Kidney (tissue), 14 donors: ENCODE results near the gene UBALD1. TPM values are rescaled to one million over a fixed set of nuclear protein-coding genes. Genes with fewer than 3 reads are reported as not detected.

Experiments
- DNase-seq, 5 donors: peaks; one replicate each; pipeline ENCODE4 v3.0.0-alpha.2; 2013 to 2020
- FAIRE-seq: peaks from 2 replicates; lab custom pipeline; 2012; peaks lifted over from hg19 to GRCh38; lab: Jason Lieb, UNC
- H3K27ac ChIP-seq, 2 donors: one replicate each; pipeline ENCODE4 v1.7.0; 2013; ENCODE audit warnings: low read depth in 2 of 2, low read length in 2 of 2, inconsistent platforms in 1 of 2
- H3K27me3 ChIP-seq: one replicate; pipeline ENCODE4 v1.7.1; 2013; ENCODE audit warnings: low read length, inconsistent platforms; ENCODE audit not compliant: control insufficient read depth, insufficient read depth
- H3K36me3 ChIP-seq, 3 donors: one replicate each; pipeline versions ENCODE4 v1.7.0 to v1.7.1; 2013; ENCODE audit warnings: low read length in 3 of 3, control low read depth in 1 of 3, inconsistent platforms in 1 of 3; ENCODE audit not compliant: insufficient read depth in 3 of 3, control insufficient read depth in 2 of 3
- H3K4me1 ChIP-seq, 3 donors: one replicate each; pipeline versions ENCODE4 v1.7.0 to v1.7.1; 2013; ENCODE audit warnings: low read length in 3 of 3, inconsistent platforms in 1 of 3, low read depth in 1 of 3; ENCODE audit not compliant: control insufficient read depth in 2 of 3, insufficient read depth in 2 of 3
- H3K4me3 ChIP-seq, 3 donors: one replicate each; pipeline versions ENCODE4 v1.7.0 to v1.8.1; 2013; ENCODE audit warnings: low read length in 3 of 3, control low read depth in 1 of 3, inconsistent platforms in 1 of 3
- H3K9ac ChIP-seq, 3 donors: one replicate each; pipeline versions ENCODE4 v1.7.0 to v1.7.1; 2013; ENCODE audit warnings: low read length in 3 of 3, control low read depth in 1 of 3, inconsistent platforms in 1 of 3
- H3K9me3 ChIP-seq, 3 donors: one replicate each; pipeline versions ENCODE4 v1.7.0 to v1.7.1; 2013; ENCODE audit warnings: low read length in 3 of 3, control low read depth in 1 of 3, inconsistent platforms in 1 of 3; ENCODE audit not compliant: control insufficient read depth in 2 of 3, insufficient read depth in 1 of 3
- intact Hi-C: fragments of 100-400 bp; cut with DNase I; formaldehyde crosslinking; loops from one replicate; pipeline ENCODE4 v1.11.1; 2022
- polyA plus RNA-seq: library from polyadenylated mRNA; stranded (reverse); fragments of 350-450 nt; fragmentation: Illumina TruSeq; extraction: RNeasy Lipid Tissue Mini Kit (QIAGEN cat#74804); gene quantifications from one replicate; pipeline ENCODE4 v1.2.3, GENCODE V29; 2014; ENCODE audit warnings: low read depth, low replicate concordance; ENCODE audit not compliant: insufficient read depth
- total RNA-seq: library from RNA; stranded (reverse); fragmentation: NEBNext Ultra II Directional; extraction: Animal tissue kit (Norgen Biotek cat#: 25700); gene quantifications from one replicate; pipeline ENCODE4 v1.2.1, GENCODE V29; 2021
- TF ChIP-seq, protein P1 (sequence below): IDR thresholded peaks from 3 replicates; pipeline ENCODE4 v1.5.1; 2012; ENCODE audit warnings: mild to moderate bottlenecking, moderate library complexity, borderline replicate concordance; ENCODE audit not compliant: insufficient read depth; ENCODE audit errors: extremely low read depth
- donor health status: control.
- donor health status: control.
- donor health status: control.
- donor health status: control.
- donor health status: control.
- donor health status: DM: yes; HTN: yes; CAD: no.
- donor health status: Normal renal cell carcinoma (clear cell type).

Gene UBALD1
- total and polyA plus RNA-seq, 2 donors from 2014 or later: 31.8 to 38.3 TPM

- TF ChIP-seq, protein P1, sequence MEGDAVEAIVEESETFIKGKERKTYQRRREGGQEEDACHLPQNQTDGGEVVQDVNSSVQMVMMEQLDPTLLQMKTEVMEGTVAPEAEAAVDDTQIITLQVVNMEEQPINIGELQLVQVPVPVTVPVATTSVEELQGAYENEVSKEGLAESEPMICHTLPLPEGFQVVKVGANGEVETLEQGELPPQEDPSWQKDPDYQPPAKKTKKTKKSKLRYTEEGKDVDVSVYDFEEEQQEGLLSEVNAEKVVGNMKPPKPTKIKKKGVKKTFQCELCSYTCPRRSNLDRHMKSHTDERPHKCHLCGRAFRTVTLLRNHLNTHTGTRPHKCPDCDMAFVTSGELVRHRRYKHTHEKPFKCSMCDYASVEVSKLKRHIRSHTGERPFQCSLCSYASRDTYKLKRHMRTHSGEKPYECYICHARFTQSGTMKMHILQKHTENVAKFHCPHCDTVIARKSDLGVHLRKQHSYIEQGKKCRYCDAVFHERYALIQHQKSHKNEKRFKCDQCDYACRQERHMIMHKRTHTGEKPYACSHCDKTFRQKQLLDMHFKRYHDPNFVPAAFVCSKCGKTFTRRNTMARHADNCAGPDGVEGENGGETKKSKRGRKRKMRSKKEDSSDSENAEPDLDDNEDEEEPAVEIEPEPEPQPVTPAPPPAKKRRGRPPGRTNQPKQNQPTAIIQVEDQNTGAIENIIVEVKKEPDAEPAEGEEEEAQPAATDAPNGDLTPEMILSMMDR: peak; percentile 48
- no peaks in the 10 kb centered on the region for H3K27me3 ChIP-seq
- H3K36me3 ChIP-seq: no peaks in the 10 kb centered on the region
- peak overlapping the region; percentile 58 to 85 (median 72) for H3K4me3 ChIP-seq
- intact Hi-C loops: no loop called here
- peak; percentile 68 for FAIRE-seq
- H3K27ac ChIP-seq: peak overlapping the region; percentile 99 to 100
- H3K9ac ChIP-seq: peak overlapping the region; percentile 55 to 95 (median 87)
- peak; percentile 100 for DNase-seq
- peaks cover 0 to 47% (median 14%) of the 10 kb centered on the region in 3 donors for H3K4me1 ChIP-seq
- no peaks in the 10 kb centered on the region for H3K9me3 ChIP-seq
Measured at GRCh38 chr16:4616047-4616811, 1.5 kb upstream of the UBALD1 start.

GRCh38 chr16:4615384-4616046 is 827 bp upstream of the UBALD1 start:
- peak overlapping the region; percentile 87 to 98 for H3K27ac ChIP-seq
- intact Hi-C loops: no loop called here
- no peaks in the 10 kb centered on the region for H3K36me3 ChIP-seq
- H3K4me1 ChIP-seq: peaks cover 0 to 49% (median 14%) of the 10 kb centered on the region in 3 donors
- FAIRE-seq: no peak
- TF ChIP-seq, protein P1: no peak
- H3K4me3 ChIP-seq: peak overlapping the region; percentile 40 to 85 (median 50)
- H3K9ac ChIP-seq: peak overlapping the region in 2 of 3 donors; percentile 54 to 60
- peak in 3 of 5 donors; percentile 28 to 89 (median 85) for DNase-seq
- H3K9me3 ChIP-seq: no peaks in the 10 kb centered on the region
- no peaks in the 10 kb centered on the region for H3K27me3 ChIP-seq

GRCh38 chr16:4613636-4614570 is 785 bp downstream of the UBALD1 start:
- no peaks in the 10 kb centered on the region for H3K36me3 ChIP-seq
- DNase-seq: peak; percentile 57 to 86 (median 79)
- peaks cover 0 to 43% (median 13%) of the 10 kb centered on the region in 3 donors for H3K4me1 ChIP-seq
- peak overlapping the region; percentile 63 to 85 (median 78) for H3K4me3 ChIP-seq
- TF ChIP-seq, protein P1: no peak
- FAIRE-seq: no peak
- H3K9ac ChIP-seq: peak overlapping the region; percentile 39 to 80 (median 80)
- H3K27me3 ChIP-seq: no peaks in the 10 kb centered on the region
- intact Hi-C loops: no loop called here
- H3K27ac ChIP-seq: peak overlapping the region; percentile 13 to 63
- no peaks in the 10 kb centered on the region for H3K9me3 ChIP-seq
